Amygdala (tissue), 56 donors: ENCODE measurements around the gene AGER.

Source experiments
- DNase-seq, 56 donors: peaks; one replicate each; lab custom pipeline; 2025; lab: John Stamatoyannopoulos, UW

AGER gene

DNA sequence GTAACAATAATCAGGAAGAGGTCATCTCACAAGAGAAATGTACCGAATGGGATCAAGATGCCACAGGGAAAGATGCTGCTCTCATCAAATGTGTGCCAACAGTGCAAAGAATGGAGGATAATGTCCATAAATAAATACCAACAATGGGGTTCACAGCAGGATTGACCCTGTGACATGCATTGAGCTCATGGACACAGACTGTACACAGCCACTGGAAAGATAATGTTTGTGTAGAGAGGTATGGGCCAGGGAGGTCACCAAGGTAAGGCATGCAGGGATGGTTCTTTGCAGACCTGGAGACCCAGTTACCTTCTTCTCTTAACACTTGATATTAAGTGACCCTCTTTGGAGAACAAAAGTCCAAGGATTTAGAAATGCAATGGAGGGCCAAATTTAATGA, 9.6 kb downstream of the AGER start:
- DNase-seq = no peak

DNA sequence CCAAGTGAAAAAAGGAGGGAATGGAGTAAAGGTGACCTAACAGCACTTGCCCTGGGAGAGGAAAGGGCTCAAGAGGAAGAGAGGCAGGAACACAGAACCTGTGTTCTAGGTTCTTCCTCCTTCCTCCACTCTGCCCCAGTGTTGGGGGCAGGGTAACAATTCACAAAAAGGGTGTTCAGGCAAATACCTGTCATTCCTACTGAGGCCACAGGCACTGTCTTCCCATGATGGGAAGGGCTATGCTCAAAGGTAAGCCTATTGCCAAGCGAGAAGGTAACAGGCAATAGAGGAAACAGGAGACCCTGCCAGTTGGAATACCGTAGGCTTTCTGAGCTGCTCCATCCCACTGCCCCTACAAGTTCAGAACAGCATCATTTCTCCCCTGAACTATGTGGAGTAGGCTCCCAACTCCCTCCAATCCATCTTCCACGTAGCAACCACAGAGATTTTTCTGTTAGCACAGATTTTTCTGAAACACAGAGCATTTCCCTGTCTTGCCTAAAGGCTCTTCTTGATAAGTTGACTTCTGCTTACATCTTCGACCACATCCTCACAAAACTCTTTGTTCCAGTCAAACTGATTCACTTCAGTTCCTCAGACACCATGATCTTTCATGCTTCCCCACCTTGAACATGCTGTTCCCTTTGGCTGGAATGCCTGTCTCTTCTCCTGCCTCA, 10.9 kb downstream of the AGER start:
- DNase-seq = no peak

DNA sequence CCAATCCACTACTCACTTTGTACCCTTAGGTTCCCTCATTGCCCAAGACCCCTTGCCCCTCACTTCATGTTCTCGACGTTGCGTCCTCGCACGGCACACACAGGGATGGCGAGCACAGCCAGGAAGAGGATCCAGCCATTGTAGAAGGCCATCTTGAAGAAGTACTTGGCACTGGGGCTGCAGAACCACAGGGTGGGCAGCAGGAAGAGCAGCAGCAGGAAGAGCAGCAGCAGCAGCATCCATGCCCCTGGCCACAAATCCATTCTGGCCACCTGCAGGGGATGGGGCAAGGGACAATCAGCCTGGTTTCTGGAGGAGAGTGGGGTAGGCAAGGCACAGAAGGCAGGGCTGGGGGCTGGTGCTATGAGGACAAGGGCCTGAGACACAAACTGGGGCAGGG, 12.8 kb downstream of the AGER start:
- no peak for DNase-seq

DNA sequence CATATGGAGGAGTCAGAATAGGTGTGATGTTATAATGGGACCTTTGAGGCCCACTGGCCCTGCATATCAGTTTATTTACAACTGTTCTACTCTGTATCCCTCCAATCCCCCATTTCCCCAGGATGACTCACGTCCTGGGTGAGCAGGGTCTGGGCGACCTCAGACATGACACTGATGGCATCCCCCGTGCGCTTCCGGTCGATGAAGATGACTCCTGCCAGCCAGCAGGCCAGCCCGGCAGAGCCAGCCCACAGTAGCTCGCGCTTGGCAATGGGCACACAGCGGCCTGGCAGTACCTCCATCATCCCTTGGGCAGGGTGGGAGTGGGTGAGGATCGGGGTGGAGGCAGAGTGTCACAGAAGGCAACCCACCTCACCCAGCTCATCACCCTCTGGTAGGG, 13.8 kb downstream of the AGER start:
- no peak for DNase-seq

DNA sequence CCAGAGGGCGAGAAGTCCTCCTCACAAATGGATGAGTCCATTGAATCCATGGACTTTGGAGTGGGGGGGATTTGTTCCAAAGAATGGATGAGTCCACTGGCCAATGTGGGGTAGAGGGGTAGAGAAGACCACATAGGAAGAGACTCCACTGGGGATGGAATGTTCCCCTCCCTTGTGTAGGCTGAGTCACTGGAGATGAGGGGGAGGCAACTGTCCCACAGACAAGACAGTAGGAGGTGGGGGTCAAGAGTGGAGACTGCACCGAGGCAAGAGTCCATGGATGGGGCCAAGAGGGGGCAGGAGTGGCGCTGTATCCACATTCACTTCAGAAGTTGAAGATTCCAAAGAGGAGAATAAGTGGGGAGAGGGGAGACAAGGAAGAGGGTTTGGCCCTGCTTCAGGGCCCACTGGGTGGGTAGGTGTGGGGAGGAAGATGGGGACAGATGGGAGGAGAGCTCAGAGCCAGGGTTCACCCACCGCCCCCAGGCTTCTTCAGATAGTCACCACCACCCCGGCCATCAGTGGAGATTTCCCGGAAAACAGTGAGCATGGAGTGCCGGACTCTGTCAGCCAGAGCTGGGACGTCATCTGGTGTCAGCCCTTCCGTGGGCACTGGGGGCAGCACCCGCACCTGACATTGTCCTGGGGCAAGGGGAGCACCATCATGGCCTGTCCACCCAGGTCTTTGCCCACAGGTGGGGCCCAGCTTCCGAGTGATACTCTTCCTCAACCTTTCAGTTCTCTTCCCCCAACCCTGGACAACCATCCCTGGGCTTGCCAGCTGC, 15.1 kb downstream of the AGER start:
- no peak for DNase-seq

DNA sequence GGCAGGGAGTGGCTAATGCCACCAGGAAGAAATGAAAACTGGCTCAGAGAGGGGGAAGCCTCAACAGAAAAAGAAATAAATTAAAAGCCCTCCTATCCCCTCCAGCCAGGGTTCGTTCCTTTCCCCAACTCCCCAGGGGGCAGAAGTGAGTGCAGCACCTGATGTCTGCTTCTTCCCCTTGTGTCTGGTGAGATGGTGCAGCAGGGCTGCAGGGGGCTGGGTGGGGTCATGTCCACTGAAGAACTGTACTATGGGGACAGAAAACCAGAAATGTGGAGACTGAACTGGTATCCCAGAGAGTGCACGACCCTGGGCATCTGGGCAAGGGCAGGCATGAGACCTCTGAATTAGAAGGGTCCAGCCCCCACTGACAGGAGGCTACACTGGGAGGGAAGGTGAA, 15.7 kb downstream of the AGER start:
- DNase-seq = no peak

DNA sequence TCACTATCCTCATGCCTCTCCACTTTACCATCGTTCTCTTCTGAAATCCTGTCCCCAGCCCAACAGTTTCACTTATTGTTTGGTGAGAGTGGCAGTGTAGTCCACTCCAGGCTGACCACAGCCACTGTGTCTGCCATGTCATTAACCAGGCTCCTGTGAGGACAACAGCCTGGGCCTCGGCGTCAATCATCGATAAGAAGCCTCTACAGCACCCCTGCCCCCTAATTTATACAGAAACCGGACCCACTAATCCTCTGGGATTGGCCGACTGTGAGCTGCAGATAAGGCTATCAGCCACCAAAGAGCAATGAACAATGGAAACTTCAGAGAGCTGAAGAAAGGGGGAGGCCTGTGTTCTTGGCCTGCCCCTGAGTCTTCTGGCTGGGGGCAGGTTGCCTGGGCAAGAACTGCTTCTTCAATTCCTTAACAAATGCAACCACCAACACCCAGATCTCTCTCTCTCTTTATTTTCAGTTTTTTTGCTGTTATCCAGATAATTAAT, 16.2 kb downstream of the AGER start:
- no peak for DNase-seq

DNA sequence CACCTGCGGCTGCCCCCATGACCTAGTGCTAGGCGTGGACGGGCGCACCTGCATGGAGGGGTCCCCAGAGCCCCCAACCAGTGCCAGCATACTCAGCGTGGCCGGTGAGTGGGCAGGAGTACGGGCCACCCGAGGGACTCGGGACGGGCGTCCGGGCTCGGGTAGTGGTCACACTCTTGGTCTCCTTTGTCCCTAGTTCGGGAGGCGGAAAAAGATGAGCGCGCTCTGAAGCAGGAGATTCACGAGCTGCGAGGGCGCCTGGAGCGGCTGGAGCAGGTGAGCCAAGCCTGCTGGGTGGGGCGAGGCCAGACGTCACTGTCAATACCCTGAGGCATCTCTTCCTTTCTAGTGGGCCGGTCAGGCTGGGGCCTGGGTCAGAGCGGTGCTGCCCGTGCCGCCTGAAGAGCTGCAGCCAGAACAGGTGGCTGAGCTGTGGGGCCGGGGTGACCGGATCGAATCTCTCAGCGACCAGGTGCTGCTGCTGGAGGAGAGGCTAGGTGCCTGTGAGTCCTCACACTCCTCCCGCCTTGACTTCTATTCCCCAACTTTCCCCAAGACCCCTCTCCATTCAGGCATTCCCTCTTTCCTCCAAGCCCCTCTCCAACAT, 16.8 kb downstream of the AGER start:
- DNase-seq = no peak

DNA sequence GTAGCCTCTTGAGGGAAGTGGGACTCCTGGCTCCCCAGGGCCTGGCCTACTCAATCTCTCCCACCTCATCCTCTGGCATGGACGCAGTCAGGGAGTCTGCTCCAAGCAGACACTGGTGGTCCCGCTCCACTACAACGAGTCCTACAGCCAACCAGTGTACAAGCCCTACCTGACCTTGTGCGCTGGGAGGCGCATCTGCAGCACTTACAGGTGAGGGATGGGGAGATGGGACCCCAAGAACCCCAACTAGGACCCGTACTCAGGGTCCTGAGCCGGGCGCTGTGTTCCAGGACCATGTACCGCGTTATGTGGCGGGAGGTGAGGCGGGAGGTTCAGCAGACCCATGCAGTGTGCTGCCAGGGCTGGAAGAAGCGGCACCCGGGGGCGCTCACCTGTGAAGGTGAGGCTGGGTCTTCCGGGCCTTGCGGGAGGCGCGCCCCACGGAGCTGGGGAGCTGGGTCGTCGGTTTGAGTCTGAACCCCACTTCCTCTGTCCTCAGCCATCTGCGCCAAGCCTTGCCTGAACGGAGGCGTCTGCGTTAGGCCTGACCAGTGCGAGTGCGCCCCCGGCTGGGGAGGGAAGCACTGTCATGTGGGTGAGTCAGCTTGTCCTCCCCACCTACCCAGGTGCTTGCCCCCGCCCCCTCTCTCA, 17.5 kb downstream of the AGER start:
- peak in 1 of 56 donors; percentile 50 for DNase-seq

DNA sequence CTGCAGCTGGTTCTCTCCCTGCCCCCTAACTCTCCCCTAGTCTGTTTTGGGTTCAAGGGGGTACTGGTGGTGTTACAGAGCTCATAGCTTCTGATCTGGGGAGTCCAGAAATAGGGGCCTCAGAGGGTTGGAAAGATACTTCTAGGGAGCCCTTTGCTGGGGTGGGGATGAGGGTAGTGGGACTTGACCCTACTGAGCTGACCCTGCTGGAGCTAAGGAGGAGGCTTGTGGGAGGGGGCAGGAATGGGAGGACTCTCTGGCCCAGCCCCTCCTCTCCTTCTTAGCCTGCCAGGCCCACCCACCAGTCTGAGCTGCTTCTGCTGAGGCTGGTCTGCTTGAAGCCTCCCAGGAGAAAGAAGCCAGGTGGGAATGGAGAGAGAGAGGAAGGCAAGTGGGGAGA, 19.8 kb downstream of the AGER start, which contains the start of gene EGFL8:
EGFL8 (plus strand) TSS at position 301 of the 400 bp plus-strand sequence. CDS start 1,571 bp downstream, outside the sequence.
- DNase-seq = no peak

DNA sequence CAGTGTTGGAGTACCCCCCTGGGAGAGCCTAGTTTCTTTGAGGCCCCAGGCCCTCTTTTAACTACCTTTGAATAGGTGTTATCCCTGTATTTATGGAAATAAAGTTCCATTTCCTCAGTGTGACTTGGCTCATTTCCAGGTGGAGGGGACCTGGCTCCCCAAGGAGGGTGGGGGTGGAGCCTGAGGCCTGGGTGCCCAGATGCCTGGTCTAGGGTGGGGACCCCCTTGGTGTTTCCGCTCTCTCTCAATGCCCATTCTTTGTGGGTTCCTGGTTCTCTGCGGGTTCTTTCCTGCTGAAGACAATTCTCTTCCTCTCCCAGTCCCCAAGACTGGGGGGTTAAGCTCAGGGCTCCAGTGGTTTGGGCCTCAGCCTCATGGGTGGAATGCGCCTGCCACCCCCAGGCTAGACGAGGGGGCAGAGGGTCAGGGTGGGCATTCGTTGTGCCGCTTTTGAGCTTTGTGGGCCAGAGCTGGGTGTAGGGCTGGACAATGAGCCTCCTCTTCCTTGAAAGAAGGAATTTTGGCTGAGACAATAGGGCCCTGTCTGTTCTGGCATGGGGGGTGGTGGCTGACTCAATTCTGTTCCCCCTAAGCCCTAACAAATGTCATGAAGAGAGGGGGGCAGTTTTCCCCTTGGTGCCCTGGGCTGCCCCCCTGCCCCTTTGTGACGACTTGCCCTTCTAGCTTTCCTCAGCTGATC, 20.3 kb downstream of the AGER start:
- peak in 10 of 56 donors; percentile 17 to 63 (median 37) for DNase-seq

DNA sequence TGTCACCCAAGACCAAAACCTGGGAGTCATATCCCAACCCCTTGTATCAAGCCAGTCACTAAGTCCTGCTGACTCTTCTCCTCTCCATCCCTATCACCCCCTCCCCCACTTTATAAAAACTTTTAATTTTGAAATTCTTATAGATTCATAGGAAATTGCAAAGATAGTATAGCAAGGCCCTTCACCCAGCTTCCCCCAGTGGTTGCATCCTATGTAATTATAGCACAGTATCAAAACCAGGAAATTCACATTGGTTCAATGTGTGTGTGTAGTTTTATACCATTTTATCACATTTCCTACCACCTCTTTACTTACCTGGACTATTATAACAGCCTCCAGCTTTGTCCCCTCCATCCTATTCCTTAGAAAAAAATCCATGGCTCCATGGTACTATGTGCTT, 26.0 kb downstream of the AGER start:
- no peak for DNase-seq

DNA sequence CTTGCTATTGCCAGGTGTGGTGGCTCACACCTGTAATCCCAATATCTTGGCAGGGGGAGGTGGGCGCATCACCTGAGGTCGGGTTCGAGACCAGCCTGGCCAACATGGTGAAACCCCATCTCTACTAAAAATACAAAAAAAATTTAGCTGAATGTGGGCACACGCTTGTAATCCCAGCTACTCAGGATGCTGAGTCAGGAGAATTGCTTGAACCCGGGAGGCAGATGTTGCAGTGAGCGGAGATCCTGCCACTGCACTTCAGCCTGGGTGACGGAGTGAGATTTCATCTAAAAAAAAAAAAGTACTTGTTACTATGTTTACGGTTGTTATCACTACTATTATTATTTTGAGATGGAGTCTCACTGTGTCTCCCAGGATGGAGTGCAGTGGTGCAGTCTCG, 27.2 kb downstream of the AGER start:
- DNase-seq = no peak

DNA sequence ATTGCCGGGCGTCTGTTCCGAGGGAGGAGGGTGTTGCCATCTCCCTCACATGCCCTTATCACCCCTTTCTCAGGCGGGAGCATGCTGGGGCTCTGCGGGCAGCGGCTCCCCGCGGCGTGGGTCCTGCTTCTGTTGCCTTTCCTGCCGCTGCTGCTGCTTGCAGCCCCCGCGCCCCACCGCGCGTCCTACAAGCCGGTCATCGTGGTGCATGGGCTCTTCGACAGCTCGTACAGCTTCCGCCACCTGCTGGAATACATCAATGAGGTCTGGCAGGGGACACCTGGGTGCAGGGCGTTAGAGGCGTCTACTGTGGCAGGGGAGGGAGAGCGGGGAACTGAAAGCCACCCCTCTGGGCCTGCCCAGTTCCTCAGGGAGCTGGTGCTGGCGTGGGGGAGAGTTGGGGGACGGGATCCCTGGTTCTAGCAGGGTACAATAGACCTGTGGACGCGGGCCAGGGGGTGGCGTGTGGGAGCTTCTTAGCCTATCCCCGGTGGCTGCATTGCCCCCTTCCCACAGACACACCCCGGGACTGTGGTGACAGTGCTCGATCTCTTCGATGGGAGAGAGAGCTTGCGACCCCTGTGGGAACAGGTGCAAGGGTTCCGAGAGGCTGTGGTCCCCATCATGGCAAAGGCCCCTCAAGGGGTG, 29.4 kb downstream of the AGER start:
- DNase-seq = peak in 36 of 56 donors; percentile 34 to 77 (median 56)

DNA sequence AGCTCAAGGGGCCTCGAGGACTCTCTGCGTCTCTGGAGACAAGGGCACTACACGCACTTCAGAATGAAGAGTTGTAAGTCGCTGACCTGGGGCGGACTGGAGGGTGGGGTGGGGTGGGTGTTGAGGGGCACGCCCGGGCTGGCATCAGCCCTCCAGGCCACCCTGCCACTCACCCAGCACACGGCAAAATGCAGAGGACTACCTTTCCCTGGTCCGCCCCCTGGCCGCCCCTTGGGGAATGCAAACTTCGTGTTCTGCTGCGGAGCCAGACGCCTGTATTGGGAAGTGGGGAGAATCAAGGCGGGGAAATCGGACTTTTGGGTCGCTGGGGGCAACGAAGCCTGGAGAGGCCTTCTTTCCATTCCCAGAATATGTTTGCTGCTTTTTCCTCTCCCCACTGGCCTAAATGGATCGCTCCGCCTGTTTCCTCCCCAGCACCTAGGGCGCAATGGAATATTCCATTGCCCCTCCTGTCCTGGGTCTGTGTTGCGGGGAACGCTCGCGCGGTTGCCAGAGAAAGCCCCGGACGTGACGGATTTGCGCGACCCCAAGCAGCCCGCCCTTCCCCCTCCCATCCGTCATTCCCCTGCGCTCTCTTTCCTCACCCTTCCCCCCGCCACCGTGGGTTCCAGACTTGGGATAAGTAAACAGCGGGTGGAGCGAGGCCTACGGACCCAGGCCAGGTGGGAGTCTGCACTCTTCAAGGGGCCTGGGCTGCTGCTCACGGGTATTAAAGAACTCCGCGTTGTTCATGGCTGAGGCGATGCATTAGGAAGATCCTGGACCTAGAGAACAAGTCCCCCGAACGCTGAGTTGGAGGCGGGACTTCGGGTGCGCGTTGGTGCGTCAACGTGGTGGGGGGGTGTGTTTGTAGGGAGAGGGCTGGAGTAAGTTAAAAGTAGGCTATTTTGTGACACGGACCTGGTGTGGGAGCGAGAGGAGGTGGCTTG, 30.2 kb downstream of the AGER start, which contains the start of gene PPT2:
PPT2 (plus strand) TSS at position 578 of the 950 bp plus-strand sequence. CDS start 454 bp downstream, outside the sequence.
- peak in 54 of 56 donors; percentile 60 to 93 (median 84) for DNase-seq

DNA sequence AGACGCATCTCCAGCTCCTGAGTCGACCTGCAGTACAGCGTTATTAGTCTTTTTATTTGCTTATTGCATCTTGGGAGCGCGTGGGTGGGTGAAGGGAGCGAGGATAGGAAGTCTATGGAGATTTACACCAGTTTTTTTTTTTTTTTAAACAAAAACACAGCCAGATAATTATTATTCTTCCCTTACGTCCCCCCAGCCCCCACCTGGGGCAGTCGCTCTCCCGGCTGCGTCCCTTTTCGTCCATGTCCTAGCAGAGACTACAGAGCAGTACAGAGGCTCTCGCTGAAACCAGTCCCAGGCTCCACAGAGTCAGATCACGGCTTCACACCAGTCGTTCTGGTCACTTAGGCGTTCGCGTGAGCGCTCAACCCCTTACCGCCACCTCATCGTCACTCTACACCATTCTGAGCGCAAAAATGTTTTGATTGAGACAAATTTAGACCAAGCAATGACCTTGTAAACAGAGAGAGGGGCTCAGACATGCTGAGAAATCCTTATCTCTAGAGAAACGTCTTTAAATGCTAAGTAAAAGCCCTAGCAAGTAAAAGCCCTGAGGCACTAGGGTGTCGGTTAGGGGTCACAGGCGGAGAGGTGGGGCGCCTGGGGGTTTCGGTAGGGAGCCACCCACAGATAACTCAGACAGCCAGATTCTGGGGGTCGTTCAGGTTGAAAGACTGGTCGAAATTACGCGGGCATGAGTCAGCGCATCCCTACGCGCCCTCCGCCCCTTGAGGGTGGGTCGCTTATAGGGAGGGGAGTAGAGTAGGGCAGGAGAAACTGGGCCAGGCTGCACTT, 31.1 kb downstream of the AGER start:
- DNase-seq = peak in 13 of 56 donors; percentile 10 to 63 (median 49)
